Ovary (tissue), 9 donors: ENCODE measurements around the gene FAM149A. TPM values are rescaled to one million over a fixed set of nuclear protein-coding genes. Genes with fewer than 3 reads are reported as not detected.

ENCODE experiments used
- DNase-seq, 5 donors: peaks; one replicate each; pipeline ENCODE4 v3.0.0-alpha.2; 2019 to 2020
- H3K27ac ChIP-seq, 2 donors: fragments of 200-600 bp; one replicate each; pipeline versions ENCODE4 v1.5.1 to v1.8.0; 2019 to 2022
- H3K27me3 ChIP-seq: fragments of 200-600 bp; one replicate; pipeline ENCODE4 v1.8.0; 2022
- H3K36me3 ChIP-seq: fragments of 200-600 bp; sonication (generic); one replicate; pipeline ENCODE4 v1.5.1; 2019
- H3K4me1 ChIP-seq: one replicate; pipeline ENCODE4 v1.8.1; 2013; ENCODE audit warnings: mild to moderate bottlenecking, moderate library complexity; ENCODE audit not compliant: insufficient read depth
- H3K4me3 ChIP-seq: fragments of 200-600 bp; sonication (generic); one replicate; pipeline ENCODE4 v1.5.1; 2017
- H3K9me3 ChIP-seq, 2 donors: fragments of 200-600 bp in 1 of 2; sonication (generic) in 1 of 2; one replicate each; pipeline versions ENCODE4 v1.5.1 to v1.8.1; 2013 to 2019; ENCODE audit warnings: mild to moderate bottlenecking in 1 of 2, moderate library complexity in 1 of 2
- EP300 ChIP-seq: sonication (generic); formaldehyde crosslinking; IDR thresholded peaks from one replicate; pipeline ENCODE4 v1.6.1; 2017; ENCODE audit warnings: antibody characterized with exemption
- POLR2A ChIP-seq: fragments of 450-650 bp; IDR thresholded peaks from one replicate; pipeline ENCODE4 v1.6.1; 2017; ENCODE audit warnings: antibody characterized with exemption, mild to moderate bottlenecking, moderate library complexity
- WGBS, 3 donors: extraction: QIAGEN DNeasy Blood & Tissue Kit in 1 of 3; methylation state at CpG; one replicate each; pipeline versions ENCODE4 v1.1.5 to v1.1.7; 2013 to 2017; 5-methylcytosine and 5-hydroxymethylcytosine counted together
- intact Hi-C, 4 donors: fragments of 100-400 bp; cut with DNase I; formaldehyde crosslinking; loops; one replicate each; pipeline versions ENCODE4 v1.11.0 to v1.15.1; 2022 to 2023
- polyA plus RNA-seq, 2 donors: library from polyadenylated mRNA; stranded (reverse); fragments of 200-250 nt in 1 of 2; fragments of 350-450 nt in 1 of 2; fragmentation: Illumina TruSeq in 1 of 2; extraction: RNeasy Lipid Tissue Mini Kit (QIAGEN cat#74804) in 1 of 2; gene quantifications; one replicate each; pipeline ENCODE4 v1.2.3, GENCODE V29; 2013 to 2014
- total RNA-seq, 7 donors: library from RNA; depleted of rRNA in 2 of 7; stranded (reverse); fragments of >200 nt in 2 of 7; fragmentation: NEBNext Ultra II Directional in 3 of 7; extraction: Animal tissue kit (Norgen Biotek cat#: 25700) in 3 of 7; gene quantifications; one replicate each; pipeline versions ENCODE4 v1.1.0 to v1.2.4, GENCODE V29; 2016 to 2023
- TF ChIP-seq, protein P1 (sequence below), 3 donors: fragments of 450-650 bp in 2 of 3; fragments of 200-600 bp in 1 of 3; IDR thresholded peaks; one replicate each; pipeline versions ENCODE4 v1.5.1 to v1.8.0; 2016 to 2022; ENCODE audit warnings: antibody characterized with exemption in 3 of 3, mild to moderate bottlenecking in 1 of 3
- donor health status: DM: no; HTN: no; CAD: no; lungs with moderate emphysema.
- donor health status: DM: no; HTN: no; CAD: no.
- donor health status: Bipolar disorder and iron deficiency.
- donor health status: DM: yes; HTN: yes; CAD: no.
- donor health status: DM: no; HTN: no; CAD: no.
- donor health status: DM: yes; HTN: yes; CAD: no.

The FAM149A gene
- total and polyA plus RNA-seq, 9 donors, result 6.4 to 16.1 (median 12.7) TPM

DNA sequence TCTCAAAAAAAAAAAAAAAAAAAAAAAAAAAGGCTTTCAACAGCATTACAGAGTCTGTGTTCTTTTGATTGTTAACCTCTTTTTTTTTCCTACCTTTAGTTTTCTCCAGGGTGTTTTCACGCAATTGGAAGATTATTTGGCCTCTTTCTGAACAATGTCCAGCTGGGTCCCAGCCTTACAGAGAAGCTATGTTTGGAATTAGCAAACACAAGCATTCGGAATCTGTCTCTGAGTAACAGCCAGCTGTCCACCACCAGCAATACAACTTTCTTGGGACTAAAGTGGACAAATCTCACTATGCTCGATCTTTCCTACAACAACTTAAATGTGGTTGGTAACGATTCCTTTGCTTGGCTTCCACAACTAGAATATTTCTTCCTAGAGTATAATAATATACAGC lies 22.3 kb upstream of the FAM149A start:
- 16 to 23% (median 16%) methylated on average over 4 of the region's 4 CpGs for WGBS, 3 donors
- Histone ChIP-seq H3K4me3 (no peak overlapping the region), H3K4me1 (no peaks in the 10 kb centered on the region), H3K27me3 (no peaks in the 10 kb centered on the region), H3K9me3 (no peaks in the 10 kb centered on the region), H3K36me3 (no peaks in the 10 kb centered on the region), H3K27ac (no peak overlapping the region)
- intact Hi-C loops, result no loop called here
- no peak for DNase-seq
- TF ChIP-seq POLR2A (no peak), EP300 (no peak)
- TF ChIP-seq, protein P1, sequence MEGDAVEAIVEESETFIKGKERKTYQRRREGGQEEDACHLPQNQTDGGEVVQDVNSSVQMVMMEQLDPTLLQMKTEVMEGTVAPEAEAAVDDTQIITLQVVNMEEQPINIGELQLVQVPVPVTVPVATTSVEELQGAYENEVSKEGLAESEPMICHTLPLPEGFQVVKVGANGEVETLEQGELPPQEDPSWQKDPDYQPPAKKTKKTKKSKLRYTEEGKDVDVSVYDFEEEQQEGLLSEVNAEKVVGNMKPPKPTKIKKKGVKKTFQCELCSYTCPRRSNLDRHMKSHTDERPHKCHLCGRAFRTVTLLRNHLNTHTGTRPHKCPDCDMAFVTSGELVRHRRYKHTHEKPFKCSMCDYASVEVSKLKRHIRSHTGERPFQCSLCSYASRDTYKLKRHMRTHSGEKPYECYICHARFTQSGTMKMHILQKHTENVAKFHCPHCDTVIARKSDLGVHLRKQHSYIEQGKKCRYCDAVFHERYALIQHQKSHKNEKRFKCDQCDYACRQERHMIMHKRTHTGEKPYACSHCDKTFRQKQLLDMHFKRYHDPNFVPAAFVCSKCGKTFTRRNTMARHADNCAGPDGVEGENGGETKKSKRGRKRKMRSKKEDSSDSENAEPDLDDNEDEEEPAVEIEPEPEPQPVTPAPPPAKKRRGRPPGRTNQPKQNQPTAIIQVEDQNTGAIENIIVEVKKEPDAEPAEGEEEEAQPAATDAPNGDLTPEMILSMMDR (IDR thresholded peaks at IDR 0.05), result no peak

DNA sequence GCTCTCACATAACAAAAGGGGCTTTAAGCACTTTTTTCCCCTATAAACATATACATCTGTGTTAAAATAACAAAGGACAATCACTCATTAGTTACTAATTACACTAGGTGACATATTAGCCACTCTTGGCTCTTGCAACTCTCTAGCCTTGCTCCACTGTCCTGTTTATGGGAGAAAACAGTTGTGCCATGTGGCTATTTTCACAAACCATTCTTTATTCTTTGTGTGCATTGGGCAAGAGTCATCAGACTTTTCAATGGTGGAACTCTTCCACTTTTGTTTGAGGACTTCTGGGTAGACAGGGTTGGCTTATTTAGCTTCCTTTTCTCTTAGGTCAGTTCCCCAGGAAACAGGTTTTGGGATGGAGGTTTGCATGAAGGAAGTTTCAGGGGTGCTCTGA lies 16.0 kb upstream of the FAM149A start:
- H3K4me3 ChIP-seq, result no peak overlapping the region
- no peaks in the 10 kb centered on the region for H3K4me1 ChIP-seq
- intact Hi-C loops, result no loop called here
- no peaks in the 10 kb centered on the region for H3K36me3 ChIP-seq
- no peaks in the 10 kb centered on the region for H3K27me3 ChIP-seq
- no peak for TF ChIP-seq POLR2A
- TF ChIP-seq, protein P1 (IDR thresholded peaks at IDR 0.05), result no peak
- TF ChIP-seq EP300, result no peak
- no peak overlapping the region for H3K27ac ChIP-seq
- no peaks in the 10 kb centered on the region for H3K9me3 ChIP-seq
- DNase-seq, result no peak

DNA sequence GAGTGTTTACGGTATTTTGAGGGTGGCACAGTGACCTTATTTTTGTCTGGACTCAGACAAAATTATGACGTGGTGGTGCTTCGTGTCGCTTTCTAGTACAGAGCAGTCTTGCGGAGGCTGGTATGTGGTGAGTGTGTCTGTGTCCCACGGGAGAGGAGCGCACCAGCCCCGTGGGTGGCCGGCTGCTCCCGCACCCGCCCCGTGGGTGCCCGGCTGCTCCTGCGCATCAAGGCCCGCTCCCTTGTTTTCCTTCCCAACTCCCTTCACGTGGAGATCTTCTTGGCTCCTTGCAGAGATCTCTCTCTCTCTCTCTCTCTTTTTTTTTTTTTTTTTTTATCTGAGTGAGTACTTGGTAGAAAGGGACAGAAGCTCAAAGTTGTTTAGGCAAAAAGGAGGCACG lies 12.2 kb upstream of the FAM149A start:
- Histone ChIP-seq H3K27ac (no peak overlapping the region), H3K9me3 (no peaks in the 10 kb centered on the region), H3K27me3 (no peaks in the 10 kb centered on the region), H3K4me1 (no peaks in the 10 kb centered on the region), H3K4me3 (no peak overlapping the region), H3K36me3 (no peaks in the 10 kb centered on the region)
- intact Hi-C loops, result no loop called here
- TF ChIP-seq POLR2A (no peak), EP300 (no peak)
- TF ChIP-seq, protein P1 (IDR thresholded peaks at IDR 0.05), result no peak
- no peak for DNase-seq
- WGBS, 3 donors, result 88 to 95% (median 90%) methylated on average over 17 of the region's 17 CpGs

DNA sequence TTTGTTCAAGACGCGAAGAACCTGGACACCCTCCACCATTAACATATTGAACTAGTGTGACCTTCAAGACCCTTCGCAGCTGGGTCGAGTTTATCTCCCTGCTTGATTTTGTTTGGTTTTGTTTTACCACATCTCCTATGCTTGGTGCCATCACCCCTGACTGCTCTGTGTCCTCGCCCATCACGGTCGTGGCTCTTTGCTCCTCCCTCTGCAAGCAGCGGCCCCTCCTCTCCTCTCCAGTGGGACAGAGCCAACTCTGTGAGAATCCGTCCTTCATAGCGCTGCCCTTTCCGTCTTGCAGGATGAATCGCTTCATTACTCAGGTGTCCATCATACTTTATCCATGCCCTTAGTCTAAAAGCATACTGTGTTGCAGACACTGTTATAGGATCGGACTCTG lies 9.1 kb upstream of the FAM149A start:
- H3K9me3 ChIP-seq, result no peaks in the 10 kb centered on the region
- H3K27ac ChIP-seq, result no peak overlapping the region
- no peaks in the 10 kb centered on the region for H3K4me1 ChIP-seq
- no peak for DNase-seq
- 41 to 69% (median 58%) methylated on average over 13 of the region's 13 CpGs for WGBS, 3 donors
- H3K4me3 ChIP-seq, result no peak overlapping the region
- no peaks in the 10 kb centered on the region for H3K27me3 ChIP-seq
- no peak for TF ChIP-seq EP300
- no peak for TF ChIP-seq POLR2A
- TF ChIP-seq, protein P1 (IDR thresholded peaks at IDR 0.05), result no peak
- H3K36me3 ChIP-seq, result no peaks in the 10 kb centered on the region
- intact Hi-C loops, result no loop called here

DNA sequence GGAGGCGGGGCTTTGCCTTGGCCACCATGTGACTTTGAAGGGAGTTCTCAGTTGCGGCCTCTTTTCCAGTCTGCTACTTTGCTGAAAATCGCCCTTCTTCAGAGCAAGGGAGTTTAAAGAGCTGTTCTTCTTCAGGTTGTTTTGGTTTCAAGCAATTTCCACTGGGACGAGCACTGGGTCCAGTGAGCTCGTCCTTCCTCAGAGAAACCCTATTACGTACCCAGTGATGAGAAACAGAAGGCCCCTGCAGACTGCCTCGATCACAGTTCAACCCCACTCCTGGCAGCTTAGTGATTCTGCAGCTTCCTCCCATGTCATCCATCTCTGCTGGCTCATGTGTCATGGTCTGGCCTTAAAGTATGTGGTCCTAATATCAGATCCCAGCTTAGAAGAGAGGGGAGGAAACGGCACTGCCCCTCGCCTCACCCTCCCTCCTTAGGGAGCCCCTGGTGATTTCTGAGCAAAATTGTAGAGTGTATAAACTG lies 7.8 kb upstream of the FAM149A start:
- Histone ChIP-seq H3K36me3 (no peaks in the 10 kb centered on the region), H3K4me1 (no peaks in the 10 kb centered on the region), H3K9me3 (no peaks in the 10 kb centered on the region), H3K27me3 (no peaks in the 10 kb centered on the region), H3K4me3 (no peak overlapping the region), H3K27ac (no peak overlapping the region)
- no peak for DNase-seq
- no peak for TF ChIP-seq POLR2A
- no peak for TF ChIP-seq EP300
- TF ChIP-seq, protein P1 (IDR thresholded peaks at IDR 0.05), result no peak
- WGBS, 3 donors, result 65 to 82% (median 78%) methylated on average over 9 of the region's 9 CpGs
- intact Hi-C loops, result no loop called here
